HEK293 (cell line): ENCODE results near the gene MRPL43.

ENCODE experiments used
- CTCF ChIP-seq: fragments of 450-650 bp; formaldehyde crosslinking; IDR thresholded peaks from 2 replicates; pipeline ENCODE4 v1.5.1; 2016; ENCODE audit warnings: missing biosample characterization, missing genetic modification characterization
- GLI4 ChIP-seq: fragments of 450-650 bp; formaldehyde crosslinking; IDR thresholded peaks from 2 replicates; pipeline ENCODE4 v1.5.1; 2016; ENCODE audit warnings: missing biosample characterization, missing genetic modification characterization
- GLIS2 ChIP-seq: fragments of 450-650 bp; formaldehyde crosslinking; IDR thresholded peaks from 2 replicates; pipeline ENCODE4 v1.5.1; 2016; ENCODE audit warnings: missing biosample characterization, missing genetic modification characterization
- HOXA7 ChIP-seq: sonication (generic); formaldehyde crosslinking; IDR thresholded peaks from 2 replicates; pipeline ENCODE4 v1.8.1; 2022; ENCODE audit warnings: missing genetic modification reagents, borderline replicate concordance
- KLF9 ChIP-seq: fragments of 450-650 bp; formaldehyde crosslinking; IDR thresholded peaks from 2 replicates; pipeline ENCODE4 v1.5.1; 2016; ENCODE audit warnings: missing biosample characterization, missing genetic modification characterization, low read depth
- SALL2 ChIP-seq: fragments of 450-650 bp; formaldehyde crosslinking; IDR thresholded peaks from 2 replicates; pipeline ENCODE4 v1.5.0; 2017; ENCODE audit warnings: missing biosample characterization, mild to moderate bottlenecking, missing genetic modification characterization, borderline replicate concordance
- SP2 ChIP-seq: fragments of 450-650 bp; formaldehyde crosslinking; IDR thresholded peaks from 2 replicates; pipeline ENCODE4 v1.5.1; 2016; ENCODE audit warnings: missing biosample characterization, missing genetic modification characterization
- ZNF174 ChIP-seq: fragments of 450-650 bp; formaldehyde crosslinking; IDR thresholded peaks from 2 replicates; pipeline ENCODE4 v1.5.0; 2017; ENCODE audit warnings: missing biosample characterization, mild to moderate bottlenecking, missing genetic modification characterization
- ZNF239 ChIP-seq: fragments of 450-650 bp; formaldehyde crosslinking; IDR thresholded peaks from 2 replicates; pipeline ENCODE4 v1.5.1; 2016; ENCODE audit warnings: missing biosample characterization, missing genetic modification characterization
- ZNF266 ChIP-seq: fragments of 450-650 bp; formaldehyde crosslinking; IDR thresholded peaks from 2 replicates; pipeline ENCODE4 v1.5.1; 2016; ENCODE audit warnings: missing biosample characterization, missing genetic modification characterization, low read depth
- TF ChIP-seq, protein P1 (sequence below): fragments of 450-650 bp; formaldehyde crosslinking; IDR thresholded peaks from 2 replicates; pipeline ENCODE4 v1.5.1; 2016; ENCODE audit warnings: missing biosample characterization, missing genetic modification characterization, low read depth
- TF ChIP-seq, protein P2 (sequence below): fragments of 450-650 bp; formaldehyde crosslinking; IDR thresholded peaks from 2 replicates; pipeline ENCODE4 v1.5.0; 2017; ENCODE audit warnings: missing biosample characterization, missing genetic modification characterization, borderline replicate concordance

- TF ChIP-seq HOXA7 (CRISPR knock-in tag): no peak
- no peak for TF ChIP-seq ZNF239
- TF ChIP-seq CTCF: no peak
- TF ChIP-seq SP2 (tag by site-specific recombination): no peak
- TF ChIP-seq, protein P1, sequence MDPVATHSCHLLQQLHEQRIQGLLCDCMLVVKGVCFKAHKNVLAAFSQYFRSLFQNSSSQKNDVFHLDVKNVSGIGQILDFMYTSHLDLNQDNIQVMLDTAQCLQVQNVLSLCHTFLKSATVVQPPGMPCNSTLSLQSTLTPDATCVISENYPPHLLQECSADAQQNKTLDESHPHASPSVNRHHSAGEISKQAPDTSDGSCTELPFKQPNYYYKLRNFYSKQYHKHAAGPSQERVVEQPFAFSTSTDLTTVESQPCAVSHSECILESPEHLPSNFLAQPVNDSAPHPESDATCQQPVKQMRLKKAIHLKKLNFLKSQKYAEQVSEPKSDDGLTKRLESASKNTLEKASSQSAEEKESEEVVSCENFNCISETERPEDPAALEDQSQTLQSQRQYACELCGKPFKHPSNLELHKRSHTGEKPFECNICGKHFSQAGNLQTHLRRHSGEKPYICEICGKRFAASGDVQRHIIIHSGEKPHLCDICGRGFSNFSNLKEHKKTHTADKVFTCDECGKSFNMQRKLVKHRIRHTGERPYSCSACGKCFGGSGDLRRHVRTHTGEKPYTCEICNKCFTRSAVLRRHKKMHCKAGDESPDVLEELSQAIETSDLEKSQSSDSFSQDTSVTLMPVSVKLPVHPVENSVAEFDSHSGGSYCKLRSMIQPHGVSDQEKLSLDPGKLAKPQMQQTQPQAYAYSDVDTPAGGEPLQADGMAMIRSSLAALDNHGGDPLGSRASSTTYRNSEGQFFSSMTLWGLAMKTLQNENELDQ (tag by site-specific recombination): no peak
- no peak for TF ChIP-seq ZNF174 (tag by site-specific recombination)
- TF ChIP-seq ZNF266 (tag by site-specific recombination): no peak
- TF ChIP-seq, protein P2, sequence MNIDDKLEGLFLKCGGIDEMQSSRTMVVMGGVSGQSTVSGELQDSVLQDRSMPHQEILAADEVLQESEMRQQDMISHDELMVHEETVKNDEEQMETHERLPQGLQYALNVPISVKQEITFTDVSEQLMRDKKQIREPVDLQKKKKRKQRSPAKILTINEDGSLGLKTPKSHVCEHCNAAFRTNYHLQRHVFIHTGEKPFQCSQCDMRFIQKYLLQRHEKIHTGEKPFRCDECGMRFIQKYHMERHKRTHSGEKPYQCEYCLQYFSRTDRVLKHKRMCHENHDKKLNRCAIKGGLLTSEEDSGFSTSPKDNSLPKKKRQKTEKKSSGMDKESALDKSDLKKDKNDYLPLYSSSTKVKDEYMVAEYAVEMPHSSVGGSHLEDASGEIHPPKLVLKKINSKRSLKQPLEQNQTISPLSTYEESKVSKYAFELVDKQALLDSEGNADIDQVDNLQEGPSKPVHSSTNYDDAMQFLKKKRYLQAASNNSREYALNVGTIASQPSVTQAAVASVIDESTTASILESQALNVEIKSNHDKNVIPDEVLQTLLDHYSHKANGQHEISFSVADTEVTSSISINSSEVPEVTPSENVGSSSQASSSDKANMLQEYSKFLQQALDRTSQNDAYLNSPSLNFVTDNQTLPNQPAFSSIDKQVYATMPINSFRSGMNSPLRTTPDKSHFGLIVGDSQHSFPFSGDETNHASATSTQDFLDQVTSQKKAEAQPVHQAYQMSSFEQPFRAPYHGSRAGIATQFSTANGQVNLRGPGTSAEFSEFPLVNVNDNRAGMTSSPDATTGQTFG: no peak
- no peak for TF ChIP-seq SALL2
- TF ChIP-seq GLIS2: no peak
- TF ChIP-seq KLF9 (tag by site-specific recombination): no peak
- no peak for TF ChIP-seq GLI4 (tag by site-specific recombination)
Observed at GRCh38 chr10:100979791-100980272, 7.5 kb downstream of the MRPL43 start.
